Activated naive CD4-positive, alpha-beta T cell treated with anti-CD3 and anti-CD28 coated beads for 36 hours (primary cell): Measurements from ENCODE around the gene KIR2DL3. TPM values are rescaled to one million over a fixed set of nuclear protein-coding genes. Genes with fewer than 3 reads are reported as not detected.
A peak's percentile ranks its signal among the peaks of the same experiment; 100 is the strongest.
"Not testable (repeated sequence)": the region's sequence is repeated elsewhere in the genome, so short reads cannot be mapped to it uniquely, and the experiment has no call there.

ENCODE experiments used
- CTCF ChIA-PET: fragments of 350-600 bp; sonication (Branson Sonifier 250); formaldehyde crosslinking; loops from one replicate; lab custom pipeline; 2021; ENCODE audit warnings: antibody characterized with exemption; lab: Charles Lee
- DNase-seq: peaks from one replicate; pipeline ENCODE4 v3.0.0-alpha.2; 2020
- H3K27ac Mint-ChIP-seq: one replicate; pipeline ENCODE4 v1.8.0; 2021; ENCODE audit warnings: mild to moderate bottlenecking, mixed read lengths
- H3K27me3 Mint-ChIP-seq: one replicate; pipeline ENCODE4 v1.8.0; 2021; ENCODE audit warnings: low read depth, mixed read lengths
- H3K36me3 Mint-ChIP-seq: one replicate; pipeline ENCODE4 v1.8.0; 2021; ENCODE audit warnings: low read depth, mixed read lengths
- H3K4me1 Mint-ChIP-seq: one replicate; pipeline ENCODE4 v1.8.0; 2021; ENCODE audit warnings: low read depth, mixed read lengths
- H3K4me3 Mint-ChIP-seq: one replicate; pipeline ENCODE4 v1.8.0; 2021; ENCODE audit warnings: mild to moderate bottlenecking, moderate library complexity, mixed read lengths
- H3K9me3 Mint-ChIP-seq: one replicate; pipeline ENCODE4 v1.8.0; 2021; ENCODE audit warnings: mixed read lengths
- intact Hi-C: fragments of 100-400 bp; cut with micrococcal nuclease; formaldehyde crosslinking; loops from one replicate; pipeline ENCODE4 v1.15.1; 2023
- total RNA-seq, 2 experiments: library from RNA; stranded (reverse); gene quantifications; one replicate each; pipeline ENCODE4 v1.2.3, GENCODE V29; 2021

The KIR2DL3 gene
- total RNA-seq, 2 experiments from 2014 or later = not detected

- H3K36me3 Mint-ChIP-seq, H3K4me1 Mint-ChIP-seq, intact Hi-C loops, H3K4me3 Mint-ChIP-seq, H3K9me3 Mint-ChIP-seq, H3K27ac Mint-ChIP-seq, DNase-seq: not testable (repeated sequence)
- H3K27me3 Mint-ChIP-seq = peaks cover 14% of the 10 kb centered on the region
- CTCF ChIA-PET = interaction anchor here (0.8 kb wide), 1 partner anchor 212 kb away, joined by 3 read pairs; no protein-coding TSS in a partner anchor
Observed at GRCh38 chr19:54782916-54783315, 44.6 kb downstream of the KIR2DL3 start.

- H3K4me3 Mint-ChIP-seq, H3K36me3 Mint-ChIP-seq, DNase-seq, H3K27ac Mint-ChIP-seq, H3K9me3 Mint-ChIP-seq, CTCF ChIA-PET, intact Hi-C loops, H3K4me1 Mint-ChIP-seq, H3K27me3 Mint-ChIP-seq: not testable (repeated sequence)
Observed at GRCh38 chr19:54786091-54786723, 47.9 kb downstream of the KIR2DL3 start.

GRCh38 chr19:54788154-54788553, 49.8 kb downstream of the KIR2DL3 start:
- H3K27me3 Mint-ChIP-seq, H3K36me3 Mint-ChIP-seq, DNase-seq, H3K9me3 Mint-ChIP-seq, H3K27ac Mint-ChIP-seq, H3K4me3 Mint-ChIP-seq, CTCF ChIA-PET, intact Hi-C loops, H3K4me1 Mint-ChIP-seq: not testable (repeated sequence)

- Mint-ChIP-seq H3K9me3 (no peaks in the 10 kb centered on the region), H3K27ac (no peak overlapping the region)
- CTCF ChIA-PET = no interaction called here
Observed at GRCh38 chr19:54790711-54791110, 52.4 kb downstream of the KIR2DL3 start.

GRCh38 chr19:54791476-54791875, 53.2 kb downstream of the KIR2DL3 start:
- Mint-ChIP-seq H3K27me3 (peaks cover 12% of the 10 kb centered on the region), H3K36me3 (no peaks in the 10 kb centered on the region), H3K27ac (no peak overlapping the region), H3K4me3 (no peak overlapping the region), H3K9me3 (no peaks in the 10 kb centered on the region), H3K4me1 (peaks cover 11% of the 10 kb centered on the region)
- DNase-seq = no peak
- intact Hi-C loops = no loop called here
- CTCF ChIA-PET = no interaction called here

More at GRCh38 chr19:54790711-54791110, 52.4 kb downstream of the KIR2DL3 start:
- peaks cover 11% of the 10 kb centered on the region for H3K4me1 Mint-ChIP-seq
- H3K27me3 Mint-ChIP-seq = peaks cover 7% of the 10 kb centered on the region
- H3K36me3 Mint-ChIP-seq = no peaks in the 10 kb centered on the region
- intact Hi-C loops = no loop called here
- DNase-seq = no peak
- H3K4me3 Mint-ChIP-seq = no peak overlapping the region

GRCh38 chr19:54792814-54793213, 54.5 kb downstream of the KIR2DL3 start:
- CTCF ChIA-PET = no interaction called here
- Mint-ChIP-seq H3K27ac (no peak overlapping the region), H3K27me3 (peaks cover 22% of the 10 kb centered on the region), H3K36me3 (no peaks in the 10 kb centered on the region), H3K9me3 (no peaks in the 10 kb centered on the region), H3K4me3 (peak overlapping the region; percentile 27), H3K4me1 (peaks cover 11% of the 10 kb centered on the region)
- intact Hi-C loops = no loop called here
- DNase-seq = no peak

- DNase-seq = no peak
- CTCF ChIA-PET = interaction anchor here (0.5 kb wide), 1 partner anchor 1465 kb away, joined by 3 read pairs; no protein-coding TSS in a partner anchor
- Mint-ChIP-seq H3K27me3 (peaks cover 31% of the 10 kb centered on the region), H3K27ac (no peak overlapping the region), H3K4me1 (peaks cover 11% of the 10 kb centered on the region), H3K36me3 (no peaks in the 10 kb centered on the region), H3K4me3 (no peak overlapping the region), H3K9me3 (peaks cover 1% of the 10 kb centered on the region)
- intact Hi-C loops = no loop called here
Observed at GRCh38 chr19:54795758-54796157, 57.4 kb downstream of the KIR2DL3 start.

Other genes starting within 250 kb of the KIR2DL3 start
- gene LAIR2, start 235.7 kb upstream of the KIR2DL3 start, total RNA-seq = under 1 TPM; 0.45 to 0.69 TPM
- not detected for gene LILRA2, start 164.7 kb upstream of the KIR2DL3 start, total RNA-seq
- not detected for gene LILRA1, start 144.9 kb upstream of the KIR2DL3 start, total RNA-seq
- gene LILRB1, start 108.0 kb upstream of the KIR2DL3 start, total RNA-seq = under 1 TPM in 1 of 2 experiments, not detected in 1; 0.36 TPM
- not detected for gene LILRB4, start 75.5 kb upstream of the KIR2DL3 start, total RNA-seq
- not detected for gene KIR3DL3, start 14.1 kb upstream of the KIR2DL3 start, total RNA-seq
- gene KIR2DL1, start 31.3 kb downstream of the KIR2DL3 start, total RNA-seq = not detected
- not detected for gene KIR2DL4, start 65.1 kb downstream of the KIR2DL3 start, total RNA-seq
- gene KIR3DL1, start 78.0 kb downstream of the KIR2DL3 start, total RNA-seq = not detected
- gene KIR2DS4, start 94.2 kb downstream of the KIR2DL3 start, total RNA-seq = not detected
- gene KIR3DL2, start 111.9 kb downstream of the KIR2DL3 start, total RNA-seq = under 1 TPM in 1 of 2 experiments, not detected in 1; 0.17 TPM
- gene FCAR, start 135.7 kb downstream of the KIR2DL3 start, total RNA-seq = not detected
- not detected for gene NCR1, start 167.6 kb downstream of the KIR2DL3 start, total RNA-seq
- gene NLRP7, start 209.0 kb downstream of the KIR2DL3 start, total RNA-seq = not detected
- 1 to 10 TPM; 5.5 TPM for gene NLRP2, start 227.9 kb downstream of the KIR2DL3 start, total RNA-seq